IPS DF 4.7 (cell line): ENCODE data around the gene POLDIP3.

ENCODE experiments used
- DNase-seq: peaks from one replicate; pipeline ENCODE4 v3.0.0-alpha.2; 2013; ENCODE audit warnings: low spot score; ENCODE audit errors: extremely low read depth

Gene POLDIP3

GRCh38 chr22:42642806-42643633 lies 28.3 kb upstream of the POLDIP3 start:
- DNase-seq, result no peak

- no peak for DNase-seq
Observed at GRCh38 chr22:42641801-42642413, 27.2 kb upstream of the POLDIP3 start.

- DNase-seq, result no peak
Observed at GRCh38 chr22:42639541-42640241, 25.0 kb upstream of the POLDIP3 start.

GRCh38 chr22:42637555-42637954 lies 22.9 kb upstream of the POLDIP3 start:
- DNase-seq, result no peak

- no peak for DNase-seq
Observed at GRCh38 chr22:42636506-42636905, 21.8 kb upstream of the POLDIP3 start.

- DNase-seq, result no peak
Observed at GRCh38 chr22:42635531-42635930, 20.8 kb upstream of the POLDIP3 start.

- no peak for DNase-seq
Observed at GRCh38 chr22:42633013-42633412, 18.3 kb upstream of the POLDIP3 start.

- DNase-seq, result no peak
Observed at GRCh38 chr22:42632096-42632495, 17.4 kb upstream of the POLDIP3 start.

GRCh38 chr22:42630901-42631602 lies 16.4 kb upstream of the POLDIP3 start:
- DNase-seq, result no peak

- DNase-seq, result no peak
Observed at GRCh38 chr22:42630211-42630610, 15.5 kb upstream of the POLDIP3 start.

- DNase-seq, result no peak
Observed at GRCh38 chr22:42627981-42628380, 13.3 kb upstream of the POLDIP3 start.

- DNase-seq, result no peak
Observed at GRCh38 chr22:42626951-42627625, 12.4 kb upstream of the POLDIP3 start.

GRCh38 chr22:42626431-42626830 lies 11.7 kb upstream of the POLDIP3 start:
- DNase-seq, result no peak

GRCh38 chr22:42625416-42625815 lies 10.7 kb upstream of the POLDIP3 start:
- DNase-seq, result no peak

- no peak for DNase-seq
Observed at GRCh38 chr22:42624551-42625106, 9.9 kb upstream of the POLDIP3 start.

- DNase-seq, result no peak
Observed at GRCh38 chr22:42623756-42624441, 9.2 kb upstream of the POLDIP3 start.

GRCh38 chr22:42623301-42623751 lies 8.6 kb upstream of the POLDIP3 start:
- no peak for DNase-seq

- DNase-seq, result no peak
Observed at GRCh38 chr22:42622061-42622710, 7.5 kb upstream of the POLDIP3 start.

- DNase-seq, result no peak
Observed at GRCh38 chr22:42621505-42622002, 6.9 kb upstream of the POLDIP3 start.
